Measurements from ENCODE around the gene OR7D4.

Gene OR7D4

DNA sequence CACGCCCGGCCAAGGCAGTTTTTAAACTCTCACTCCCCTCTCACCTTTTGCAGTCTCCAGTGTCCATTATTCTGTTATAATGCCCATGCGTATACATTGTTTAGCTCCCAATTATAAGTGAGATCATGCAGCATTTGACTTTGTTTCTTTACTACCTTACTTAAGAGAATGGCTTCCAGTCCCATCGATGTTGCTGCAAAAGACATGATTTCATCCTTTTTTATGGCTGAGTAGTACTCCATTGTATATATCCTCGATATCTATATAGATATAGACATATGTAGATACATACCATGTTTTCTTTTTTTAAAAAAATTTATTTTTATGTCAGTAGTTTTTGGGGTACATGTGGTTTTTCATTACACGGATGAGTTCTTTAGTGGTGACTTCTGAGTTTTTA lies 32.2 kb downstream of the OR7D4 start:
- H3K27me3 ChIP-seq (ENCODE audit: insufficient read depth, low read length, poor library complexity): no peaks in the 10 kb centered on the region
- no peak overlapping the region for H2BK120ac ChIP-seq (ENCODE audit: low read depth, low read length)
- WGBS (ENCODE audit: extremely low coverage, insufficient coverage, low lambda C conversion rate): no CpG with 5 or more reads among the region's 6 CpGs
- H4K8ac ChIP-seq (ENCODE audit: low read depth, low read length): no peak overlapping the region
- no peak overlapping the region for H3K23ac ChIP-seq (ENCODE audit: low read length)
- H2BK15ac ChIP-seq (replicated peaks; ENCODE audit: low read depth): no peak overlapping the region
- H3K9ac ChIP-seq (ENCODE audit: low read length): no peak overlapping the region
- H3K4me1 ChIP-seq (ENCODE audit: control insufficient read depth, low read depth, low read length): no peaks in the 10 kb centered on the region
- H3K4me2 ChIP-seq (ENCODE audit: low read length): no peak overlapping the region
- no peaks in the 10 kb centered on the region for H3K36me3 ChIP-seq (ENCODE audit: control insufficient read depth, insufficient read depth, low read length)
- no peak overlapping the region for H4K5ac ChIP-seq (ENCODE audit: low read length)
- no peak overlapping the region for H2BK5ac ChIP-seq (ENCODE audit: low read length)
- DNase-seq: no peak
- H3K79me1 ChIP-seq (ENCODE audit: low read length): no peaks in the 10 kb centered on the region
- no peak overlapping the region for H3K4me3 ChIP-seq (ENCODE audit: low read length)
- no peak overlapping the region for H3K4ac ChIP-seq (ENCODE audit: low read depth, low read length)
- H3K27ac ChIP-seq (ENCODE audit: low read depth, low read length): no peak overlapping the region
- no peak overlapping the region for H2AK5ac ChIP-seq (ENCODE audit: low read length)
- no peak overlapping the region for H3K56ac ChIP-seq (ENCODE audit: low read length)
- no peaks in the 10 kb centered on the region for H3K79me2 ChIP-seq (ENCODE audit: control insufficient read depth, insufficient read depth, low read length)
- no peak overlapping the region for H3K18ac ChIP-seq (ENCODE audit: low read length)

DNA sequence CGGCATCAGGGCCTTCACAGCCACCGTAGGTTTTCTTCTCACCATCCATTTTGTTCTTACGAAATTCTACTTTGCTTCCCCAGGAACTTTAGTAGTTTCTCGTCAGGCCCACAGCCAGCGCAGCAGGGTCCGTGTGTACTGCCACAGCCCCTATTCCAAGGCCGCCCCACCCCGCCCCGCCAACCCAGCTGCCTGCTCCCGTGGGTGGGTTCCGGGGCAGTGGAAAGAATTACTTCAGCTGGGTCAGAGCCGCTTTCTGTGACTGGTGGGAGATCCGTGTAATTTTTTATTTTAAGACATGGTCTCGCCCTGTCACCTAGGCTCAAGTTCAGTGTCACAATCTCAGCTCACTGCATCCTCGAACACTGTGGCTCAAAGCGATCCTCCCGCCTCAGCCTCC lies 36.4 kb downstream of the OR7D4 start:
- Histone ChIP-seq H3K79me1 (ENCODE audit: low read length) (no peaks in the 10 kb centered on the region), H2BK15ac (replicated peaks; ENCODE audit: low read depth) (no peak overlapping the region), H3K4me2 (ENCODE audit: low read length) (no peak overlapping the region), H3K4me1 (ENCODE audit: control insufficient read depth, low read depth, low read length) (no peaks in the 10 kb centered on the region), H4K8ac (ENCODE audit: low read depth, low read length) (no peak overlapping the region), H3K36me3 (ENCODE audit: control insufficient read depth, insufficient read depth, low read length) (no peaks in the 10 kb centered on the region), H3K18ac (ENCODE audit: low read length) (no peak overlapping the region), H3K9ac (ENCODE audit: low read length) (no peak overlapping the region), H2AK5ac (ENCODE audit: low read length) (no peak overlapping the region), H3K4ac (ENCODE audit: low read depth, low read length) (no peak overlapping the region), H3K27me3 (ENCODE audit: insufficient read depth, low read length, poor library complexity) (no peaks in the 10 kb centered on the region), H2BK120ac (ENCODE audit: low read depth, low read length) (no peak overlapping the region), H3K56ac (ENCODE audit: low read length) (no peak overlapping the region), H3K27ac (ENCODE audit: low read depth, low read length) (no peak overlapping the region), H2BK5ac (ENCODE audit: low read length) (no peak overlapping the region), H3K4me3 (ENCODE audit: low read length) (no peak overlapping the region), H4K5ac (ENCODE audit: low read length) (no peak overlapping the region), H3K23ac (ENCODE audit: low read length) (no peak overlapping the region), H3K79me2 (ENCODE audit: control insufficient read depth, insufficient read depth, low read length) (no peaks in the 10 kb centered on the region)
- no peak for DNase-seq
- WGBS (ENCODE audit: extremely low coverage, insufficient coverage, low lambda C conversion rate): no CpG with 5 or more reads among the region's 17 CpGs

DNA sequence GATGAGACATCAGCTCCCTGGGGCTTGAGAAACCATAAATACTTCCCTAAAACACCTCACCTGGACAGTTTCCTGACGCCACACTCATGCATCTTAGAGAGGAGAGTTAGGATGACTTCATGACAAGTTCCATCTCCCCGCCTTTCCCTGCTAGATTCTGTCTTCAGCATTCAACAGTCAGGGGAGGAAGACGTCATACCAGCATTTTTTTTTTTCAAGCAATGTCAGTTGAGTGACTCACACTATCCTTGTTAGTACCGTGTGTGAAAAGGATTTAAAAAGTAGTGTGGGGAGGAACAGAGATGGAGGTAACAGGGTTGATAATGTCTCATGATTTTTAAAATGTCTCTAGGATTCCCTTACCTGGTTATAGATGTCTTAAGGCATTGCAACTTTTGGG lies 40.5 kb downstream of the OR7D4 start, which contains the start of gene OR7D2:
TSS of gene OR7D2 (plus strand) at position 79 of the 400 bp plus-strand sequence. CDS start 6,803 bp downstream, outside the sequence.
- Histone ChIP-seq H3K9ac (ENCODE audit: low read length) (no peak within 1 kb of the TSS), H3K4me2 (ENCODE audit: low read length) (no peak within 1 kb of the TSS), H3K27me3 (ENCODE audit: insufficient read depth, low read length, poor library complexity) (no peaks in the 10 kb centered on the region), H4K5ac (ENCODE audit: low read length) (no peak within 1 kb of the TSS), H4K8ac (ENCODE audit: low read depth, low read length) (no peak within 1 kb of the TSS), H3K4me3 (ENCODE audit: low read length) (no peak within 1 kb of the TSS), H3K79me1 (ENCODE audit: low read length) (no peaks in the 10 kb centered on the region), H3K4ac (ENCODE audit: low read depth, low read length) (no peak within 1 kb of the TSS), H3K18ac (ENCODE audit: low read length) (no peak within 1 kb of the TSS), H2BK15ac (replicated peaks; ENCODE audit: low read depth) (no peak within 1 kb of the TSS), H3K4me1 (ENCODE audit: control insufficient read depth, low read depth, low read length) (no peaks in the 10 kb centered on the region), H3K56ac (ENCODE audit: low read length) (no peak within 1 kb of the TSS), H3K79me2 (ENCODE audit: control insufficient read depth, insufficient read depth, low read length) (no peaks in the 10 kb centered on the region), H2BK5ac (ENCODE audit: low read length) (no peak within 1 kb of the TSS), H2BK120ac (ENCODE audit: low read depth, low read length) (no peak within 1 kb of the TSS), H3K23ac (ENCODE audit: low read length) (no peak within 1 kb of the TSS), H3K27ac (ENCODE audit: low read depth, low read length) (no peak within 1 kb of the TSS), H2AK5ac (ENCODE audit: low read length) (no peak within 1 kb of the TSS), H3K36me3 (ENCODE audit: control insufficient read depth, insufficient read depth, low read length) (no peaks in the 10 kb centered on the region)
- WGBS (ENCODE audit: extremely low coverage, insufficient coverage, low lambda C conversion rate): no CpG with 5 or more reads among the region's 4 CpGs
- no peak for DNase-seq

DNA sequence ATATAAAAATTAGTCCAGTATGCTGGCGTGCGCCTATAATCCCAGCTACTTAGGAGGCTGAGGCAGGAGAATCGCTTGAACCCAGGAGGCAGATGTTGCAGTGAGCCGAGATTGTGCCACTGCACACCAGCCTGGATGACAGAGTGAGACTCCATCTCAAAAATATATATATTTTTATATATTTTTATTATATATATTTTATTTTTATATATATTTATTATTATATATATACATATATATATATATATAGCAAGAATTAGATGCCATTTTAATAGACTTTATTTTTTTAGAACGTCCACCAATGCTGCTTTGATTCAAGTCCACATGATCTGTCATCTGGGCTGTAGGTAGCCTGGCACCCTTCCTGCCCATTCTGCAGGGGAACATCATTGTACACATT lies 44.1 kb downstream of the OR7D4 start:
- Histone ChIP-seq H2BK5ac (ENCODE audit: low read length) (no peak overlapping the region), H3K4me3 (ENCODE audit: low read length) (no peak overlapping the region), H3K18ac (ENCODE audit: low read length) (no peak overlapping the region), H3K79me1 (ENCODE audit: low read length) (no peaks in the 10 kb centered on the region), H3K4ac (ENCODE audit: low read depth, low read length) (no peak overlapping the region), H4K5ac (ENCODE audit: low read length) (no peak overlapping the region), H3K27ac (ENCODE audit: low read depth, low read length) (no peak overlapping the region), H3K4me2 (ENCODE audit: low read length) (no peak overlapping the region), H3K4me1 (ENCODE audit: control insufficient read depth, low read depth, low read length) (no peaks in the 10 kb centered on the region), H3K27me3 (ENCODE audit: insufficient read depth, low read length, poor library complexity) (no peaks in the 10 kb centered on the region), H2BK15ac (replicated peaks; ENCODE audit: low read depth) (no peak overlapping the region), H2AK5ac (ENCODE audit: low read length) (no peak overlapping the region), H2BK120ac (ENCODE audit: low read depth, low read length) (no peak overlapping the region), H3K9ac (ENCODE audit: low read length) (no peak overlapping the region), H3K79me2 (ENCODE audit: control insufficient read depth, insufficient read depth, low read length) (no peaks in the 10 kb centered on the region), H3K56ac (ENCODE audit: low read length) (no peak overlapping the region), H4K8ac (ENCODE audit: low read depth, low read length) (no peak overlapping the region), H3K36me3 (ENCODE audit: control insufficient read depth, insufficient read depth, low read length) (no peaks in the 10 kb centered on the region), H3K23ac (ENCODE audit: low read length) (no peak overlapping the region)
- no CpG with 5 or more reads among the region's 5 CpGs for WGBS (ENCODE audit: extremely low coverage, insufficient coverage, low lambda C conversion rate)
- DNase-seq: no peak

DNA sequence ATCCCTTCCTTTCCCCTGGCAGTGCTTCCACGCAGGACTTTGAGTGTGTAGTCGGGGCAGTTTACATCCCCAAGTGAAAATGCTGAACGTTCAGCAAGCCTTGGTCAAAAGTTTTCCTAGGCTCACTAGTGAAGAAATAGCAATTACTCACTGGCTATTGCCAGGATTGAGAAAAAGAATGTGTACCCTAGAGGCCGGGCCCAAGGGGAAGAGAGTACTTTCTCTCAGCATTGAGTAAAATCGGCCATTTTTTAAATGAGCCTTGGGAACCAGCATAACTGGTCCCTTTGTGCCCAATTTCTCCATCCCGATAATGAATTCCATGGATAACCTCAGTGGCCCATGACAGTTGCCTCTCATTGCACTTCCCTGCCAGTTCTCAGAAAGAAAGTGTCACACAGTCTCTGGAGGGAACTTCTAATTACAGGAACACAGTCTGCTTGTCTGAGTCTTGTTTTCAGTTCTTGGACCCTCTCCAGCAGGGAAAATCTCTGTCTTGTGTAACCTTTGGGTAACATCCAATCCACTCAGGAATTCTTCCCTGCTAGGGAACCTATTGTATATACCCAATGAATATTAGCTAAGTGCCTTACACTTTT lies 47.9 kb downstream of the OR7D4 start:
- Histone ChIP-seq H3K36me3 (ENCODE audit: control insufficient read depth, insufficient read depth, low read length) (no peaks in the 10 kb centered on the region), H2AK5ac (ENCODE audit: low read length) (no peak overlapping the region), H3K4me1 (ENCODE audit: control insufficient read depth, low read depth, low read length) (no peaks in the 10 kb centered on the region), H2BK5ac (ENCODE audit: low read length) (no peak overlapping the region), H3K27ac (ENCODE audit: low read depth, low read length) (no peak overlapping the region), H2BK15ac (replicated peaks; ENCODE audit: low read depth) (no peak overlapping the region), H3K79me1 (ENCODE audit: low read length) (no peaks in the 10 kb centered on the region), H3K23ac (ENCODE audit: low read length) (no peak overlapping the region), H3K79me2 (ENCODE audit: control insufficient read depth, insufficient read depth, low read length) (no peaks in the 10 kb centered on the region), H3K9ac (ENCODE audit: low read length) (no peak overlapping the region), H3K4me3 (ENCODE audit: low read length) (no peak overlapping the region), H2BK120ac (ENCODE audit: low read depth, low read length) (no peak overlapping the region), H3K18ac (ENCODE audit: low read length) (no peak overlapping the region), H3K4ac (ENCODE audit: low read depth, low read length) (no peak overlapping the region), H3K4me2 (ENCODE audit: low read length) (no peak overlapping the region), H3K56ac (ENCODE audit: low read length) (no peak overlapping the region), H4K5ac (ENCODE audit: low read length) (no peak overlapping the region), H4K8ac (ENCODE audit: low read depth, low read length) (no peak overlapping the region), H3K27me3 (ENCODE audit: insufficient read depth, low read length, poor library complexity) (no peaks in the 10 kb centered on the region)
- no CpG with 5 or more reads among the region's 6 CpGs for WGBS (ENCODE audit: extremely low coverage, insufficient coverage, low lambda C conversion rate)
- DNase-seq: no peak

DNA sequence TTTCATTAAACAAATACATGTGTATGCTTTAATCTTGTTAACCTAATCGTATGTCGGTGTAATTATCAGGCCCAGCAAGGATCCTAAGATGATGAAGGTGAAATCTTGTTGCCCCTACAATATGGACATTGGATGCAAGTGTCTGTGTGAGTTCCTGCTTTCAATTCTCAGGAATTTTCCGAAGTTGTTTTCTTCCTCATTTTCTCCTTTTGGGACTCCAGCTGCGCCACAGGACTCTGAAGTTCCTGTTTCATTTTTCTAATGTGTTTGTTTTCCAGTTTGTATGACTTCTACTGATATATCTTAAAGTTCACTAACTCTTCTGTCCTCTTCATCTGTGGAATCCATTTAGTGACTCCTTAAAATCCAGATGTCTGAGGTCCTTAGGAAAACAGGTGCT lies 52.5 kb downstream of the OR7D4 start:
- H2AK5ac ChIP-seq (ENCODE audit: low read length): no peak overlapping the region
- H3K4me3 ChIP-seq (ENCODE audit: low read length): no peak overlapping the region
- H2BK120ac ChIP-seq (ENCODE audit: low read depth, low read length): no peak overlapping the region
- no peak overlapping the region for H3K9ac ChIP-seq (ENCODE audit: low read length)
- no peaks in the 10 kb centered on the region for H3K27me3 ChIP-seq (ENCODE audit: insufficient read depth, low read length, poor library complexity)
- no peak overlapping the region for H2BK15ac ChIP-seq (replicated peaks; ENCODE audit: low read depth)
- no peaks in the 10 kb centered on the region for H3K79me1 ChIP-seq (ENCODE audit: low read length)
- no peak overlapping the region for H3K23ac ChIP-seq (ENCODE audit: low read length)
- no peak overlapping the region for H3K4me2 ChIP-seq (ENCODE audit: low read length)
- WGBS (ENCODE audit: extremely low coverage, insufficient coverage, low lambda C conversion rate): no CpG with 5 or more reads among the region's 4 CpGs
- H3K27ac ChIP-seq (ENCODE audit: low read depth, low read length): no peak overlapping the region
- no peak overlapping the region for H4K5ac ChIP-seq (ENCODE audit: low read length)
- DNase-seq: no peak
- H2BK5ac ChIP-seq (ENCODE audit: low read length): no peak overlapping the region
- H3K4ac ChIP-seq (ENCODE audit: low read depth, low read length): no peak overlapping the region
- H4K8ac ChIP-seq (ENCODE audit: low read depth, low read length): no peak overlapping the region
- H3K4me1 ChIP-seq (ENCODE audit: control insufficient read depth, low read depth, low read length): no peaks in the 10 kb centered on the region
- H3K18ac ChIP-seq (ENCODE audit: low read length): no peak overlapping the region
- H3K79me2 ChIP-seq (ENCODE audit: control insufficient read depth, insufficient read depth, low read length): no peaks in the 10 kb centered on the region
- peaks cover 6% of the 10 kb centered on the region for H3K36me3 ChIP-seq (ENCODE audit: control insufficient read depth, insufficient read depth, low read length)
- no peak overlapping the region for H3K56ac ChIP-seq (ENCODE audit: low read length)

All from mesendoderm (in vitro differentiated cells).